Suprapubic skin (tissue), 4 donors: ENCODE results near the gene LAMC3. TPM values are rescaled to one million over a fixed set of nuclear protein-coding genes. Genes with fewer than 3 reads are reported as not detected.

Source experiments
- DNase-seq, 2 donors: peaks; one replicate each; pipeline ENCODE4 v3.0.0-alpha.2; 2019; ENCODE audit warnings: low spot score in 2 of 2
- H3K27ac ChIP-seq: fragments of 200-600 bp; sonication (generic); one replicate; pipeline ENCODE4 v1.5.1; 2019
- H3K27me3 ChIP-seq: fragments of 200-600 bp; sonication (generic); one replicate; pipeline ENCODE4 v1.5.1; 2019
- H3K36me3 ChIP-seq: fragments of 200-600 bp; sonication (generic); one replicate; pipeline ENCODE4 v1.5.1; 2019
- H3K4me1 ChIP-seq: fragments of 200-600 bp; sonication (generic); one replicate; pipeline ENCODE4 v1.5.1; 2019
- H3K4me3 ChIP-seq: fragments of 200-600 bp; sonication (generic); one replicate; pipeline ENCODE4 v1.5.1; 2019; ENCODE audit warnings: mild to moderate bottlenecking
- H3K9me3 ChIP-seq: fragments of 200-600 bp; sonication (generic); one replicate; pipeline ENCODE4 v1.5.1; 2019
- EP300 ChIP-seq: sonication (generic); formaldehyde crosslinking; IDR thresholded peaks from one replicate; pipeline ENCODE4 v1.6.1; 2017; ENCODE audit warnings: antibody characterized with exemption
- POLR2A ChIP-seq, 2 donors: fragments of 450-650 bp; IDR thresholded peaks; one replicate each; pipeline ENCODE4 v1.6.1; 2017; ENCODE audit warnings: antibody characterized with exemption in 2 of 2, mild to moderate bottlenecking in 2 of 2, moderate library complexity in 2 of 2
- POLR2AphosphoS5 ChIP-seq, 3 donors: sonication (generic); formaldehyde crosslinking; IDR thresholded peaks; one replicate each; pipeline ENCODE4 v1.6.1; 2017; ENCODE audit warnings: antibody characterized with exemption in 3 of 3
- WGBS: methylation state at CpG from one replicate; pipeline ENCODE4 v1.1.5; 2018; 5-methylcytosine and 5-hydroxymethylcytosine counted together
- total RNA-seq, 4 donors: library from RNA; depleted of rRNA; stranded (reverse); fragments of >200 nt; gene quantifications; one replicate each; pipeline ENCODE4 v1.1.0, GENCODE V29; 2016
- TF ChIP-seq, protein P1 (sequence below), 2 donors: fragments of 200-600 bp in 1 of 2; fragments of 450-650 bp in 1 of 2; sonication (generic) in 1 of 2; IDR thresholded peaks; one replicate each; pipeline ENCODE4 v1.5.1; 2016 to 2019; ENCODE audit warnings: antibody characterized with exemption in 2 of 2, mild to moderate bottlenecking in 1 of 2, moderate library complexity in 1 of 2

The LAMC3 gene
- total RNA-seq, 4 donors from 2014 or later, result 4.0 to 16.9 (median 5.2) TPM

- 88% methylated on average over 4 of the region's 21 CpGs for WGBS
- H3K9me3 ChIP-seq, result no peaks in the 10 kb centered on the region
- no peaks in the 10 kb centered on the region for H3K27me3 ChIP-seq
- H3K4me3 ChIP-seq, result no peak overlapping the region
- no peak overlapping the region for H3K27ac ChIP-seq
- no peaks in the 10 kb centered on the region for H3K4me1 ChIP-seq
- no peak for TF ChIP-seq EP300
- no peak for TF ChIP-seq POLR2AphosphoS5 (IDR thresholded peaks at IDR 0.05)
- TF ChIP-seq POLR2A (IDR thresholded peaks at IDR 0.05), result no peak
- TF ChIP-seq, protein P1, sequence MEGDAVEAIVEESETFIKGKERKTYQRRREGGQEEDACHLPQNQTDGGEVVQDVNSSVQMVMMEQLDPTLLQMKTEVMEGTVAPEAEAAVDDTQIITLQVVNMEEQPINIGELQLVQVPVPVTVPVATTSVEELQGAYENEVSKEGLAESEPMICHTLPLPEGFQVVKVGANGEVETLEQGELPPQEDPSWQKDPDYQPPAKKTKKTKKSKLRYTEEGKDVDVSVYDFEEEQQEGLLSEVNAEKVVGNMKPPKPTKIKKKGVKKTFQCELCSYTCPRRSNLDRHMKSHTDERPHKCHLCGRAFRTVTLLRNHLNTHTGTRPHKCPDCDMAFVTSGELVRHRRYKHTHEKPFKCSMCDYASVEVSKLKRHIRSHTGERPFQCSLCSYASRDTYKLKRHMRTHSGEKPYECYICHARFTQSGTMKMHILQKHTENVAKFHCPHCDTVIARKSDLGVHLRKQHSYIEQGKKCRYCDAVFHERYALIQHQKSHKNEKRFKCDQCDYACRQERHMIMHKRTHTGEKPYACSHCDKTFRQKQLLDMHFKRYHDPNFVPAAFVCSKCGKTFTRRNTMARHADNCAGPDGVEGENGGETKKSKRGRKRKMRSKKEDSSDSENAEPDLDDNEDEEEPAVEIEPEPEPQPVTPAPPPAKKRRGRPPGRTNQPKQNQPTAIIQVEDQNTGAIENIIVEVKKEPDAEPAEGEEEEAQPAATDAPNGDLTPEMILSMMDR (IDR thresholded peaks at IDR 0.05), result no peak
- H3K36me3 ChIP-seq, result no peaks in the 10 kb centered on the region
- DNase-seq, result no peak
Measured at GRCh38 chr9:131060900-131061630, 52.1 kb downstream of the LAMC3 start.

- H3K27ac ChIP-seq, result no peak overlapping the region
- WGBS, result 69% methylated on average over 9 of the region's 9 CpGs
- no peaks in the 10 kb centered on the region for H3K9me3 ChIP-seq
- no peaks in the 10 kb centered on the region for H3K36me3 ChIP-seq
- no peak for DNase-seq
- H3K27me3 ChIP-seq, result no peaks in the 10 kb centered on the region
- TF ChIP-seq, protein P1 (IDR thresholded peaks at IDR 0.05), result no peak
- TF ChIP-seq POLR2A (IDR thresholded peaks at IDR 0.05) (no peak), EP300 (no peak), POLR2AphosphoS5 (IDR thresholded peaks at IDR 0.05) (no peak)
- H3K4me1 ChIP-seq, result no peaks in the 10 kb centered on the region
- H3K4me3 ChIP-seq, result no peak overlapping the region
Measured at GRCh38 chr9:131062969-131063368, 54.0 kb downstream of the LAMC3 start.

DNA sequence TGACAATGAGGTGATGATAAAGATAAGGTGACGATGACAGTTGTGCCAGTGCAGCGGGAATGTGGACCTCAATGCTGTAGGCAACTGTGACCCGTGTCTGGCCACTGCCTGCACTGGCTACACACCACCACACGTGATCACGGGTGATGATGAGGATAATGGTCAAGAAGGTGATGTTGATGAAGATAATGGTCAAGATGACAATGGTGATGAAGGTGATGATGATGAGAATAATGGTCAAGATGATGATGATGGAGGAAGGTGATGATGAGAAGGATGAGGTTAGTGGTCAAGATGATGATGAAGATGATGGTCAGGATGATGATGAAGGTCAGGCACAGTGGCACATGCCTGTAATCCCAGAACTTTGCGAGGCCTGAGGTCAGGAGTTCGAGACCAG is 56.6 kb downstream of the LAMC3 start:
- WGBS, result 94% methylated on average over 7 of the region's 7 CpGs
- no peaks in the 10 kb centered on the region for H3K27me3 ChIP-seq

DNA sequence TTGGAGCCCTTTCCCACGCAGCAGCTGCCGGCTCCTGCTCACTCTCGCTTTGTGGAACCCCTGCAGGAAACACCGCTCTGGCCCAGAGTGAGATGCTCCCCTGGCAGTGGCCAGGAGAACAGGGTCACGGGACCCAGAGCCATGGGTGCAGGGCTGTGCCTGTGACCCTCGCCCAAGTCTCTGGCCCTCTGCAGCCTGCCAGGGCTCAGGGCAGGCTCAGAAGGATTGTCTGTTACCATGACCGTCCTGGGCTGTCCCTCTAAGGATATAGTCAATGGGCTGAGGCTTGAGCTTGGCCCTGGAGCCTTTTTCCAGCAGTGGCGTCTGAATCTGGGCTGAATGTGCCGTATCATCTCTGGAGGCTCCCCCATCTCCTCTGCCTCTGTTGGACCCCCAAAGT is 58.7 kb downstream of the LAMC3 start:
- Histone ChIP-seq H3K9me3 (no peaks in the 10 kb centered on the region), H3K27me3 (no peaks in the 10 kb centered on the region), H3K4me3 (no peak overlapping the region), H3K36me3 (no peaks in the 10 kb centered on the region), H3K4me1 (no peaks in the 10 kb centered on the region), H3K27ac (no peak overlapping the region)
- no peak for TF ChIP-seq POLR2A (IDR thresholded peaks at IDR 0.05)
- DNase-seq, result no peak
- 67% methylated on average over 6 of the region's 9 CpGs for WGBS

More for the DNA sequence above, 56.6 kb downstream of the LAMC3 start:
- DNase-seq, result no peak
- Histone ChIP-seq H3K9me3 (no peaks in the 10 kb centered on the region), H3K4me1 (no peaks in the 10 kb centered on the region), H3K36me3 (no peaks in the 10 kb centered on the region), H3K27ac (no peak overlapping the region), H3K4me3 (no peak overlapping the region)
- TF ChIP-seq POLR2A (IDR thresholded peaks at IDR 0.05) (no peak), POLR2AphosphoS5 (IDR thresholded peaks at IDR 0.05) (no peak), EP300 (no peak)
- TF ChIP-seq, protein P1 (IDR thresholded peaks at IDR 0.05), result no peak

- no peaks in the 10 kb centered on the region for H3K9me3 ChIP-seq
- no peak overlapping the region for H3K4me3 ChIP-seq
- no peak overlapping the region for H3K27ac ChIP-seq
- no peak for DNase-seq
- WGBS, result 73% methylated on average over 13 of the region's 14 CpGs
- H3K4me1 ChIP-seq, result no peaks in the 10 kb centered on the region
- H3K27me3 ChIP-seq, result no peaks in the 10 kb centered on the region
- no peaks in the 10 kb centered on the region for H3K36me3 ChIP-seq
- TF ChIP-seq POLR2A (IDR thresholded peaks at IDR 0.05) (no peak), EP300 (no peak), POLR2AphosphoS5 (IDR thresholded peaks at IDR 0.05) (no peak)
- TF ChIP-seq, protein P1 (IDR thresholded peaks at IDR 0.05), result no peak
Measured at GRCh38 chr9:131068076-131068816, 59.3 kb downstream of the LAMC3 start.
